Fibroblast of skin of scalp (primary cell): ENCODE results near the gene AMACR.
A peak's percentile ranks its signal among the peaks of the same experiment; 100 is the strongest.
"Not testable (repeated sequence)": the region's sequence is repeated elsewhere in the genome, so short reads cannot be mapped to it uniquely, and the experiment has no call there.

ENCODE experiments used
- DNase-seq: peaks from one replicate; pipeline ENCODE4 v3.0.0-alpha.2; 2013

AMACR gene

GRCh38 chr5:33966805-33967204 is 41.0 kb downstream of the AMACR start:
- no peak for DNase-seq

GRCh38 chr5:33964132-33964700 is 43.6 kb downstream of the AMACR start:
- no peak for DNase-seq

GRCh38 chr5:33958176-33958575 is 49.7 kb downstream of the AMACR start:
- no peak for DNase-seq

- no peak for DNase-seq
Observed at GRCh38 chr5:33957577-33958150, 50.2 kb downstream of the AMACR start.

- DNase-seq = not testable (repeated sequence)
Observed at GRCh38 chr5:33952175-33952574, 55.7 kb downstream of the AMACR start.

GRCh38 chr5:33944543-33945132 is 63.2 kb downstream of the AMACR start:
- DNase-seq = no peak

- DNase-seq = peak; percentile 19
Observed at GRCh38 chr5:33941090-33941489, 66.8 kb downstream of the AMACR start.

GRCh38 chr5:33939556-33940262 is 68.1 kb downstream of the AMACR start:
- DNase-seq = peak; percentile 16

GRCh38 chr5:33938881-33939280 is 69.0 kb downstream of the AMACR start:
- no peak for DNase-seq

GRCh38 chr5:33938507-33938796 is 69.4 kb downstream of the AMACR start:
- DNase-seq = no peak

- no peak for DNase-seq
Observed at GRCh38 chr5:33937707-33938506, 69.9 kb downstream of the AMACR start.

- DNase-seq = no peak
Observed at GRCh38 chr5:33937017-33937706, 70.7 kb downstream of the AMACR start.

GRCh38 chr5:33936381-33937016 is 71.4 kb downstream of the AMACR start, which contains the start of gene RXFP3:
RXFP3 (plus strand) TSS chr5:33936386; CDS start chr5:33936741, 355 bp downstream.
- DNase-seq = peak; percentile 16
